NCI-H446 (cell line): Measurements from ENCODE around the gene GMNN.
"Not testable (repeated sequence)": the region's sequence is repeated elsewhere in the genome, so short reads cannot be mapped to it uniquely, and the experiment has no call there.

ENCODE experiments used
- DNase-seq, 2 experiments: peaks; one replicate each; lab custom pipeline; 2025; lab: John Stamatoyannopoulos, UW

The GMNN gene

DNA sequence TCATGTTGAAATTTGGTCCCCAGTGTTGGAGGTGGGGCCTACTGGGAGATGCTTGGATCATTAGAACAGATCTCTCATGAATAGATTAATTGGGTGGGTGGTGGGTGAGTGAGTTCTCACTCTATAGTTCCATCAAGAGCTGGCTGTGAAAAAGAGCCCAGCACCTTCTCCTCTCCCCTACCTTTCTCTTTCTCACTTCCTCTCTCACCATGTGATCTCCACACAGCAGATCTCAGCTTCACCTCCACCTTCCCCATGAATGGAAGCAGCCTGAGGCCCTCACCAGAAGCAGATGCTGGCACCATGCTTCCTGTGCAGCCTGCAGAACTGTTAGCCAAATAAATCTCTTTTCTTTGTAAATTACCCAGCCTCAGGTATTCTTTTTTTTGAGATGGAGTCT is 12.9 kb upstream of the GMNN start:
- DNase-seq, result no peak

- DNase-seq, result no peak
Observed at GRCh38 chr6:24763578-24763977, 11.2 kb upstream of the GMNN start.

DNA sequence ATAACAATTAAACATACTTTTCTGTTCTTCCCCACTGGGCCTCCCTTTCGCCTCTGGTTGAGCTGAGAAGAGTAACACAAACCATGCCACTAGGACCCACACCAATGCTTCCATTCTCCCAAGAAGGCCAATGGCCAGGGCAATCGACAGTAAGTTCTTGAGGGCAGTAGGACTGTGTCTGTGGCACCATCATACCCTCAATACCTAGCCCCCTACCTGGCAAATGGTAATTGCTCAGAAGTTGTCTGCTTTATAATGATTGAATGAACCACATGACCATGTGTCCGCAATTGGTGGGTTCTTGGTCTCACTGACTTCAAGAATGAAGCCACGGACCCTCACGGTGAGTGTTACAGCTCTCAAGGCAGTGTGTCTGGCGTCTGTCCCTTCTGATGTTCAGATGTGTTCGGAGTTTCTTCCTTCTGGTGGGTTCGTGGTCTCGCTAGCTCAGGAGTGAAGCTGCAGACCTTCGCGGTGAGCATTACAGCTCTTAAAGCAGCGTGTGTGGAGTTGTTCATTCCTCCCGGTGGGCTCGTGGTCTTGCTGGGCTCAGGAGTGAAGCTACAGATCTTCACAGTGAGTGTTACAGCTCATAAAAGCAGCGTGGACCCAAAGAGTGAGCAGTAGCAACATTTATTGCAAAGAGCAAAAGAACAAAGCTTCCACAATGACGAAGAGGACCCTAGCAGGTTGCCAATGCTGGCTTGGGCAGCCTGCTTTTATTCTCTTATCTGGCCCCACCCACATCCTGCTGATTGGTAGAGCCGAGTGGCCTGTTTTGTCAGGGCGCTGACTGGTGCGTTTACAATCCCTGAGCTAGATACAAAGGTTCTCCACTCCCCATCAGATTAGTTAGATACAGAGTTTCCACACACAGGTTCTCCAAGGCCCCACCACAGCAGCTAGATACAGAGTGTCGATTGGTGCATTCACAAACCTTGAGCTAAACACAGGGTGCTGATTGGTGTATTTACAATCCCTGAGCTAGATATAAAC is 9.6 kb upstream of the GMNN start:
- not testable (repeated sequence) for DNase-seq

GRCh38 chr6:24765968-24766367 is 8.8 kb upstream of the GMNN start:
- DNase-seq, result not testable (repeated sequence)

- DNase-seq, result peak in 1 of 2 experiments; percentile 41
Observed at GRCh38 chr6:24766680-24767462, 7.9 kb upstream of the GMNN start.

DNA sequence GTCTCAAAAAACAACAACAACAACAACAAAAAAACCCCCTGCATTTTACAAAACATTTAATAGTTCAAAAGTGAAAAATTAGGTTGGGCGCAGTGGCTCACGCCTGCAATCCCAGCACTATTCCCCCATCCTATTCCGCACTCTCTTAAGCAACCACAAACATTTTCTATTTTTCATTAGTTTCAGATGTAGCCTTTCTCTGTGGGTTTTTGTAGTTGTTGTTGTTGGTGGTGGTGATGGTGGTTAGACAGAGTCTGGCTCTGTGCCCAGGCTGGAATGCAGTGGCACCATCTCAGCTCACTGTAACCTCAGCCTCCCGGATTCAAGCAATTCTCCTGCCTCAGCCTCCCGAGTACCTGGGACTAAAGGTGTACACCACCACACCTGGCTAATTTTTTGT is 6.4 kb upstream of the GMNN start:
- DNase-seq, result peak in 1 of 2 experiments; percentile 2

- no peak for DNase-seq
Observed at GRCh38 chr6:24775520-24776058, 852 bp downstream of the GMNN start.

DNA sequence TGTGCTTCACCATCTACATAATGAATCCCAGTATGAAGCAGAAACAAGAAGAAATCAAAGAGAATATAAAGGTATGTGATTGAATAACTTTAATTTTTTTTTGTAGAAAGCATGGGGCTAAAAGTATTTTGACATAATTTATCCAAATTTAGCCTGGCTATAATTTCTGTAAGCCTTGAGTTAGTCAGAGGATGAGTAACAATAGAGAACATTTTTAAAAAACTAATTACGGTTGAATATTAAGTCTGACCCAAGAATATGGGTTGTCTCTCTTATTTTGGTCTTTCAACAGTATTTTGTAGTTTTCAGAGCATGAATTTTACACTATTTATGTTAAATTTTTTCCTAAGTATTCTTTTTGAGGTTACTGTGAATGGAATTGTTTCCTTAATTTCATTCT is 2.5 kb downstream of the GMNN start:
- DNase-seq, result no peak

DNA sequence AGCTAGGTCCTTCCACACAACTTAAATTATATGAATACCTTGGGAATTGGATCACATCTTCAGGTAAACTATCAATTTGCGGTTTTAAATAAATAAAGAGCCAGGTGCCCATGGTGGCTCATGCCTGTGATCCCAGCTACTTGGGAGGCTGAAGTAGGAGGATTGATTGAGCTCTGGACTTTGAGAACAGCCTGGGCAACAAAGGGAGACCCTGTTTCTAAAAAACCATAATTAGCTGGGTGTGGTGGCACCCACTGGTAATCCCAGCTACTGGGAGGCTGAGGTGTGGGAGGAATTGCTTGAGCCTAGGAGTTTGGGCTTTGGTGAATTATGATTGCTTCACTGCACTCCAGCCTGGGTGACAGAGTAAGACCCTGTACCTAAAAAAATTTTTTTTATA is 3.4 kb downstream of the GMNN start:
- DNase-seq, result no peak

DNA sequence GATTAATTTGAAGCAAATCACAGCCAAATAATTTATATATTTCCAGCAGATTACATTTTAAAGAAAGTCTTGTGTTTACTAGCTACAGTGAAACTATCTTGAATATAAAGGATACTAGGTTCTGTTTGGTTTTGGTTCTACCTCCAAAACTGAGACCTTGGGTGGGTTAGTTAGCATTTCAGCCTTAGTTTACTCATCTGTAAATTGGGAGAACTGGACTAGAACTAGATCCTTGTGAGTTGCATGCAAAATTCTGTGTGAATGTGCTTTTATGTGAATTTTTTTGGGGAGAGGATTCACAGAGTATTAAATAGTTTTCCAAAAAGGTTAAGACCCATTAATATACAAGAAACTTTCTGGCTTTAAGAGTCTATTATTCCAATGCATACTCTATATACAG is 4.1 kb downstream of the GMNN start:
- no peak for DNase-seq

DNA sequence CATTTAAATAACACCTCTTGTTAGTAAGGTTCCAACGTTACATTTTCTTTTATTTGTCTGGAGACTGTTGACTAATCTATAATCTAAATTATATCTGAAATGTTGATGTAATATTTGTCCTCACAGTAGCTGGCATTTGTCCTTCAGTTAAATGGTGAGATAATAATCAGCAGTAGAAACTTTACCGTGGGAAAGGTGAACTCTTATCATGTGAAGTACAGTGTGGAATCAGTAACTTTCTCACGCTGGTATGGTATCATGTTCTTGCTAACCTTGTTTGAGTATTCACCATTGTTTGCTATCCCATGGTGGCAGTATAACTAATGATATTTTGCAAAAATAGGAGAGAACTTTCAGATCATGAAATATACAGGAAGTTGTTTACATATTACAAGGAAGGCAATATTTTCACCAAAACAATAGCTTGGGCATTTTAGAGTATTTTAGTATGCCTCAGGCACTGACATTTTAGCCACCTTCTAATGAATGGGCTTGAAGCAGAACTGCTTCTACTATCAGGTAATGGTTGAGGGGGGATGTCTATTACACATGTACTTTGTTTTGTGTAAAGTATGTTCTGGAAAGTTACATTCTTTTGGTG is 4.8 kb downstream of the GMNN start:
- DNase-seq, result no peak

- no peak for DNase-seq
Observed at GRCh38 chr6:24780206-24780605, 5.5 kb downstream of the GMNN start.

- DNase-seq, result no peak
Observed at GRCh38 chr6:24788031-24788665, 13.4 kb downstream of the GMNN start.

DNA sequence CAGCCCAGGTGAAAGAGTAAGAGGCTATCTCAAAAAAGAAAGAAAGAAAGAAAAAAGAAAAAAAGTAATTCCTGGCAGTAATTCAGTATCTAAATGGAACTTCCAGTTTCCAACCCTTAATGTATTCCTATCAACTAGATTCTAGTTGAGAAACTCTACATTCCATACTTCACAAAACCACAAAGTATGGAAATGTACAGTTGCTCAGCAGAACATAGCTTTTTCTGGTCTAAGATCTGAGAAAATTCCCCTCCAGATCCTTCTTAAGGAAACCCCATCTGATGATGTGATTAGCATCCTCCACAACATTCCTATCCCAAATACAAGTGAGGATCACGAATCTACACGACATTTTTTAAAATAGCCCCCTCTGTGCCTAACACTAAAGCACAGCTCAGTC is 20.4 kb downstream of the GMNN start:
- no peak for DNase-seq

DNA sequence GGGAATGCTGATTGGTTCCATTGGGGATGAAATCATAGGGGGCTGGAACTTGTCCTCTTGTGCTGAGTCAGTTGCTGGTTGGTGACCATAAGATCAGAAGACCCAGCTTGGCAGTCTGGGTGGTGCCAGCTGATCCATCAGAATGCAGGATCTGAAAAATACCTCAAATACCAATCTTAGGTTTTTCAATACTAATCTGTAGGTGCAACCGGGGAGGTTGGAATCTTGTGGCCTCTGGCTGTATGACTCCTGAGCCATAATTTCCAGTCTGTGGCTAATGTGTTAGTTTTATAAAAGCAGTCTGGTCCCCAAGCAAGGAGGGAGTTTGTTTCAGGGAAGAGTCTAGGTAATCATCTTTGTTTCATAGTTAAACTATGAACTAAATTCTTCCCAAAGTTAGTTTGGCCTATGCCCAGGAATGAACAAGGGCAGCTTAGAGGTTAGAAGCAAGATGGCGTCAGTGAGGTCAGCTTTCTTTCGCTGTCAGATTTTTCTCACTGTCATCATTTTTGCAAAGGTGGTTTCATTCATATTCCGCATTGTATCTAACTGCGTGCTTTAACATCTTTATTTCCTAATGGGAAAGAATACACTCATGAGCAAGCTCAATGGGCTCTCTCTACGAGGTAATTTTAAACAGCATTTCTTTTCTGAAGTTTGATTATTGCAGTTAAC is 22.0 kb downstream of the GMNN start:
- no peak for DNase-seq

DNA sequence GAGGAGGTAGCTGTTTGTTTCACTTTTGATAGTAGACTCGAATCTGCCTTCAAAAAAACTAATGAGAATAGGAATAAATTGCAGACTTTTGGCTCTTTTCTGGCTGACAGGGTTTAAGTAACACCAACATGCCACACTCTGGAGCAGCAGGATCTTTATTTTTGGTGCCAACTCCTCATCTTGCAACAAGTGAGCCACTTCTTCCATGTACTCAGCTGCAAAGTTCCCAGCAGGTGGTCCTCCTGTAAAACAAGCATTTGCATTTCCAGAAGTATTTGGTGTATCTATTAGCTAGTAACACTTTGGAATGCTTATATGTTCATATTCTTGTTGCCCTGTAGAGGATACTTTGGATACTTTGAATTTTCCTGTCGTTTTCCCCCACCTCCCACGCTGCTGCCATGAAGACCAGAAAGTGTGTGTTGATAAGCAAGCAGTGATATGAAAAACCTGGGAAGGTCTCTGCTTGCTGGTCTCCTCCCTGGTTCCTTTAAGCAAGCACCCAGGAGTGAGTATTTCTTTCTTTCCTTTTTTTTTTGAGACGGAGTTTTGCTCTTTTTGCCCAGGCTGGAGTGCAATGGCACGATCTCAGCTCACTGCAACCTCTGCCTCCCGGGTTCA is 23.0 kb downstream of the GMNN start:
- no peak for DNase-seq

DNA sequence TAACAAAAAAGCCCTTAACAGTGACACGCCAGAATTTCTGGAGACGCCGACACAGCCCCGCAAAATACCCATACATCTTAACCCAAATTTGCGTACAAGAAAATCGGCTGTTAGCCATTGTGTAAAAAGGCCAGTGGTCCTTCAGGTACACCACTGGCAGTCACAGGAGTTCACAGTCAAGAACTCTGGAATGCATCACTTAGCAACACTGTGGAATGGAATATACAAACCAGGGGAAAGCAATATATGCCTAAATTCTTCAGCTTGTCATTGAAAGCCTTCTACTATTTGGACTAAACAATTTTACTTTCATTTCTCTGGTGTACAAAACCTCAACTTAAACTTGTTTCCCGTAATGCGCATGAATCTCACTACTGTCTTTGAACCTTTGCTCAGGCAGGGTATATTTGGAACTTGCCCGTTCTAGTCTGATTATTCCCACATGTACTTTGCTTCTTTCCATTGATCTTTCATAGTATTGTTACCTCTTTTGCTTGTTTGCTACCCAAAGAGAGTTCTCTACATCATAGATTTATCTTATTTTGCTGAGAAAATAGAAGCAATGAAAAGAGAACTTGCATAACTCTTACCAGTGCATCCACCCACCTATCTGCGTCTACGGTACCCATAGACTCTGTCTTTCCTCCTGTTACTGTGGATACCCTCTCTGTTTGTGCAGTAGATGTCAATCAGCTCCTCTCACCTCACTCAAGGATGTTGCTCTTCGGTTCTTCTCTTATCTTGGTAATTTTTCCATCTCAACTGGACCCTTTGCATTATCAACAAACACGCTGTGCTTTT is 24.2 kb downstream of the GMNN start, which contains the start of gene ARMH2:
Gene ARMH2, minus strand, starts transcription at position 178 of the 801 bp plus-strand sequence. Its CDS starts 60 bp downstream, at position 118.
- no peak for DNase-seq

DNA sequence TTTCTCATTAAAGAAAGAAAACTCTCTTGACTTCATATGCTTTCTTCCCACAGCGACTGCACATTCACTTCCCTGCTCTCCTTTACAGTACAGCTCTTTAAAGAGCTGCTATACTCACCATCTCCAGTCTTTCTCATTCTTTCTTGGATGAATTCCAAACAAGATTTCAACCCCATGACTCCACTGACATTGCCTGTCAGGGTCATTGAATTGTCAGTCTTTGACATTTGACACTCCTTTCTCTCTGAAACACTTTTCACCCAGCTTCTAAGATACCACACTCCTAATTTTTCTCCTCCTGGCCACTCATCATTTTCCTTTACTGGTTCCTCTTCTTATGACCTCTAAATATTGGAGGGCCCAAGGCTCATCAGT is 24.8 kb downstream of the GMNN start:
- DNase-seq, result no peak

DNA sequence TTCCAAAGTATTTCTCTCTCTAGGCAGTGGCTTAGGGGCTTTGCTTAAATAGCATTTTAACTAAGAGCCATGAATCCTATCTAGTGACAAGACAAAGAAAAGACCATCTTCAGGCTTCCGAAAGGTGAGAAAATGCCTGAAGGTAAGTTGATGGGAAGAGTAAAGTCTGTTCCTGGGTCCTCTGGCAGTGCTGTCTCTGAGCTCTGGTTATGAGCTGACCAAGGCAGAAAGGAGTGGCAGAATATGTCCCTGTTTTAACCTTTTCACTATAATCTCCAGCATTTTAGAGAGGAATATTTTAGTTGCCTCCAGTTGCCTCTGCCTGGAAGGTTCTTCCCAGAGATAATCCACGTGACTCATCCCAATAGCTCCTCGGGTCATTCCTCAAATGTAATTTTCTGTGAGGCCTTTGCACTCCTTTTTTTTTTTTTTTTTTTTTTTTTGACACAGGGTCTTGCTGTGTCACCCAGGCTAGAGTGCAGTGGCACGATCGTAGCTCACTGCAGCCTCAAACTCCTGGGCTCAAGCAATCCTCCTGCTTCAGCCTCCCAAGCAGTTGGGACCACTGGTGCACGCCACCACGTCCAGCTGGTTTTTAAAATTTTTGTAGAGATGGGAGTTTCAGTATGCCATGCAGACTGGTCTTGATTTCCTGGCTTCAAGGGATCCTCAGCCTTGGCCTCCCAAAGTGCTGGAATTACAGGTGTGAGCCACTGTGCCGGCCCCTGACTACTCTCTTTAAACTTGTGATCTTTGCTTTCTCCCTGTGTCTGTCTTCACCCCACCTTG is 27.7 kb downstream of the GMNN start:
- DNase-seq, result no peak
